HG03575 (cell line): ENCODE results near the gene ZMYM4.
"Not testable (repeated sequence)": the region's sequence is repeated elsewhere in the genome, so short reads cannot be mapped to it uniquely, and the experiment has no call there.

Experiments
- ATAC-seq: cut with Tn5 transposase; IDR thresholded peaks from one replicate; pipeline ENCODE4 v1.9.1; 2021; ENCODE audit not compliant: unreplicated experiment, insufficient number of reproducible peaks, low FRiP score; ENCODE audit errors: extremely low read depth

Gene ZMYM4

GRCh38 chr1:35441926-35442579 lies 173.5 kb downstream of the ZMYM4 start:
- ATAC-seq: no peak

GRCh38 chr1:35442734-35443133 lies 174.2 kb downstream of the ZMYM4 start:
- ATAC-seq: no peak

- ATAC-seq: no peak
Observed at GRCh38 chr1:35443768-35444518, 175.4 kb downstream of the ZMYM4 start.

GRCh38 chr1:35444519-35444774 lies 175.9 kb downstream of the ZMYM4 start:
- ATAC-seq: no peak

- no peak for ATAC-seq
Observed at GRCh38 chr1:35447278-35447677, 178.8 kb downstream of the ZMYM4 start.

- ATAC-seq: no peak
Observed at GRCh38 chr1:35448344-35448801, 179.9 kb downstream of the ZMYM4 start.

- no peak for ATAC-seq
Observed at GRCh38 chr1:35449334-35450008, 181.0 kb downstream of the ZMYM4 start.

- ATAC-seq: no peak
Observed at GRCh38 chr1:35451125-35451528, 182.6 kb downstream of the ZMYM4 start.

GRCh38 chr1:35452106-35452774 lies 183.7 kb downstream of the ZMYM4 start:
- no peak for ATAC-seq

- no peak for ATAC-seq
Observed at GRCh38 chr1:35453031-35453430, 184.5 kb downstream of the ZMYM4 start.

- no peak for ATAC-seq
Observed at GRCh38 chr1:35454176-35454575, 185.7 kb downstream of the ZMYM4 start.

- ATAC-seq: no peak
Observed at GRCh38 chr1:35454616-35455015, 186.1 kb downstream of the ZMYM4 start.

GRCh38 chr1:35460796-35461195 lies 192.3 kb downstream of the ZMYM4 start:
- no peak for ATAC-seq

GRCh38 chr1:35461966-35462651 lies 193.6 kb downstream of the ZMYM4 start:
- no peak for ATAC-seq

- ATAC-seq: no peak
Observed at GRCh38 chr1:35463232-35463631, 194.7 kb downstream of the ZMYM4 start.

- not testable (repeated sequence) for ATAC-seq
Observed at GRCh38 chr1:35463749-35464148, 195.2 kb downstream of the ZMYM4 start.

- ATAC-seq: no peak
Observed at GRCh38 chr1:35466120-35466519, 197.6 kb downstream of the ZMYM4 start.

- no peak for ATAC-seq
Observed at GRCh38 chr1:35470977-35471613, 202.6 kb downstream of the ZMYM4 start.
